Stimulated activated naive B cell treated with anti-CD40 and anti-IgM and Interleukin-4, amounts not matched to agents 10 μg/mL and 1 μg/mL and 100 μg/mL, for 72 hours (primary cell): ENCODE data around the gene NSUN7.
A peak's percentile ranks its signal among the peaks of the same experiment; 100 is the strongest.

Experiments
- ATAC-seq, 2 donors: fragments of 150-1000 bp; cut with Tn5 transposase; replicated peaks; 2 replicates each; pipeline ENCODE4 v1.10.0; 2021; ENCODE audit warnings: moderate library complexity in 1 of 2
- DNase-seq: peaks from one replicate; pipeline ENCODE4 v3.0.0; 2021
- H3K27ac Mint-ChIP-seq: one replicate; pipeline ENCODE4 v1.8.0; 2022; ENCODE audit warnings: mild to moderate bottlenecking, mixed read lengths
- H3K27me3 Mint-ChIP-seq, 2 donors: one replicate each; pipeline ENCODE4 v1.8.0; 2022; ENCODE audit warnings: mixed read lengths in 2 of 2
- H3K36me3 Mint-ChIP-seq, 2 donors: one replicate each; pipeline ENCODE4 v1.8.0; 2022; ENCODE audit warnings: mixed read lengths in 2 of 2, mild to moderate bottlenecking in 1 of 2
- H3K4me1 Mint-ChIP-seq, 2 donors: one replicate each; pipeline ENCODE4 v1.8.0; 2022; ENCODE audit warnings: mixed read lengths in 2 of 2, mild to moderate bottlenecking in 1 of 2
- H3K4me3 Mint-ChIP-seq, 2 donors: one replicate each; pipeline ENCODE4 v1.8.0; 2022; ENCODE audit warnings: mild to moderate bottlenecking in 2 of 2, mixed read lengths in 2 of 2, moderate library complexity in 1 of 2
- H3K9me3 Mint-ChIP-seq, 2 donors: one replicate each; pipeline ENCODE4 v1.8.0; 2022; ENCODE audit warnings: mixed read lengths in 2 of 2, mild to moderate bottlenecking in 1 of 2

The NSUN7 gene

DNA sequence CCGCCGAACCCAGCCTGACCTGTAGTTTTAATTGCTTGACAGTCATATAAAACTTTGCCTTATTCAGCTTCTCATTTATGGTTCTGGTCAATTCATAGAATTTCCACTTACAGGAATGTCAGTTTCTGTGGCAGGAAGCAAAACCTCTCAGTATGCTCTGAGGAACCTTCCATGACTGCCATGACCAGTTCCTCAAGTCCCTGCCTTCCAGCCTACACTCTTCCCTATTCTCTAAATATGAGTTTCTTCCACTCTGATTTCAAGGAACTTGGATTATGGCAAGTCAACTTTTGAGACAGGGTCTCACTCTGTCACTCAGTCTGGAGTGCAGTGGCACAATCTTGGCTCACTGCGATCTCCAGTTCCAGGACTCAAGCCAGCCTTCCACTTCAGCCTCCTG lies 26.0 kb upstream of the NSUN7 start:
- H3K4me3 Mint-ChIP-seq = no peak overlapping the region
- ATAC-seq (no peak), DNase-seq (no peak)
- H3K36me3 Mint-ChIP-seq = no peaks in the 10 kb centered on the region
- peak overlapping the region; percentile 52 for H3K27ac Mint-ChIP-seq
- no peaks in the 10 kb centered on the region for H3K27me3 Mint-ChIP-seq
- peaks cover 4 to 12% of the 10 kb centered on the region in 2 donors for H3K4me1 Mint-ChIP-seq
- no peaks in the 10 kb centered on the region for H3K9me3 Mint-ChIP-seq

GRCh38 chr4:40728333-40728732 lies 21.4 kb upstream of the NSUN7 start:
- Mint-ChIP-seq H3K36me3 (no peaks in the 10 kb centered on the region), H3K27ac (no peak overlapping the region), H3K4me1 (peaks cover 17 to 27% of the 10 kb centered on the region in 2 donors), H3K27me3 (no peaks in the 10 kb centered on the region), H3K9me3 (no peaks in the 10 kb centered on the region), H3K4me3 (no peak overlapping the region)
- ATAC-seq (no peak), DNase-seq (no peak)

DNA sequence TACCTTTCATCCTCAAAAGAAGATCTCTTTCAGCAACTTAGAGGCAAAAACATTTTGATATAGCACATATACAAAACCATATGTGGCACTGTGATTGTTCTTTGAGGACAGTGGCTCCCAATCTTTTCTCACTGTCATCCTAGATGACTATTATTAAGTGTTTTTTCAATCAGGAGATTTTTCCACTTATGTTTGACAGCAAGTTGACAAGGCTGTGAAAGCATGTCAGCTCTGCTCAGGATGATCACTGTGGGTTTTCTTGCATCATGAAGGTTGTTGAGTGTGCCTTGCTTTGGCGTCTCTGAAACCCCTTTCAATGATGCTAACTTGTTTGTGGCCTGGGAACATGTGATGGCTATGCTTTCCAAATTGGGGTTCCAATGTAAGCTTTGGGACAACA lies 20.2 kb upstream of the NSUN7 start:
- Mint-ChIP-seq H3K9me3 (no peaks in the 10 kb centered on the region), H3K27ac (no peak overlapping the region), H3K4me3 (no peak overlapping the region), H3K4me1 (peaks cover 13 to 27% of the 10 kb centered on the region in 2 donors), H3K27me3 (no peaks in the 10 kb centered on the region), H3K36me3 (no peaks in the 10 kb centered on the region)
- DNase-seq = no peak
- ATAC-seq = no peak

DNA sequence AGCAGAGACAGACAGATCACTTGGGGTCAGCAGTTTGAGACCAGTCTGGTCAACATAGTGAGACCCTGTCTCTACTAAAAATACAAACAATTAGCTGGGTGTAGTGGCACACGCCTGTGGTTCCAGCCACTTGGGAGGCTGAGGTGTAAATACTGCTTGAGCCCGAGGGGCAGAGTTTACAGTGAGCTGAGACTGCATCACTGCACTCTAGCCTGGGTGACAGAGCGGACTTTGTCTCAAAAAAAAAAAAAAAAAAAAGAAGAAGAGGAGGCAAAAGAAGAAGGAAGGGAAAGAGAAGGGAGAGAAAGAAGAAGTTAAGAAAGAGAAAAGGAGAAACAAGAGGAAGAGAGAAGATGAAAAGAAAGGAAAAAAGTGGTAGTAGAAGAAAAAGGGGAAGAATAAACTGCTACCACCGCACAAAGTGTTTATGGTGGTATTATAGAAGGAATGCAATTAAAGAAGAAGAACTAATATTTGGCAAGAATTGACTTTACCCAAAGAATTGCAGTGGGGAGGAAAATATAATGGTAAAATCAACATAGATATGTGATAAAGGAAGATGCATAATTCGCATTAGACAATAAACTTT lies 19.6 kb upstream of the NSUN7 start:
- H3K27ac Mint-ChIP-seq = no peak overlapping the region
- no peaks in the 10 kb centered on the region for H3K36me3 Mint-ChIP-seq
- peak overlapping the region in 1 of 2 donors; percentile 0 for H3K4me3 Mint-ChIP-seq
- ATAC-seq (no peak), DNase-seq (no peak)
- H3K4me1 Mint-ChIP-seq = peaks cover 13 to 27% of the 10 kb centered on the region in 2 donors
- H3K9me3 Mint-ChIP-seq = no peaks in the 10 kb centered on the region
- no peaks in the 10 kb centered on the region for H3K27me3 Mint-ChIP-seq

DNA sequence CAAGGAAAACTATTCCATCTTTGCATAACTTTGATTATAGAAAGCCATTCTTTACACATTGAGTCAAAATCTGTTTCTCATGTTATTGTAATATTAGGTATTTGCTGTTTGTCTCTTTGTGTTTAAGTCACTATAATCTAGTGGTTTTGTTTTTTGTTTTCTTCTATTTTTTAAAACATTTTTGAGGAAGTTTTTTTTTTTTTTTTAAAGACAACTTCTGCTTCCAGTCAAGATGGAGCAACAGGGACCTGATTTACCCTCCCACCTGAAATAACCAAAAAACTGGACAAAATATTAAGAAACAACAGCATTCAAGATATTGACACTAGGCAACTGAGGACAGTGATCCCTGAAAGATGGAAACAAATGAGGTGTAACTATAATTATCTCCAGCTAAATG lies 18.4 kb upstream of the NSUN7 start:
- ATAC-seq = no peak
- peaks cover 13 to 27% of the 10 kb centered on the region in 2 donors for H3K4me1 Mint-ChIP-seq
- H3K27me3 Mint-ChIP-seq = no peaks in the 10 kb centered on the region
- no peak for DNase-seq
- H3K4me3 Mint-ChIP-seq = no peak overlapping the region
- no peaks in the 10 kb centered on the region for H3K36me3 Mint-ChIP-seq
- H3K9me3 Mint-ChIP-seq = no peaks in the 10 kb centered on the region
- H3K27ac Mint-ChIP-seq = no peak overlapping the region

GRCh38 chr4:40731792-40732245 lies 17.9 kb upstream of the NSUN7 start:
- Mint-ChIP-seq H3K27ac (peak overlapping the region; percentile 25), H3K36me3 (no peaks in the 10 kb centered on the region), H3K9me3 (no peaks in the 10 kb centered on the region), H3K4me3 (no peak overlapping the region), H3K4me1 (peaks cover 13 to 27% of the 10 kb centered on the region in 2 donors), H3K27me3 (no peaks in the 10 kb centered on the region)
- DNase-seq (no peak), ATAC-seq (peak; percentile 80 to 90)

- Mint-ChIP-seq H3K27me3 (no peaks in the 10 kb centered on the region), H3K4me1 (peaks cover 13 to 27% of the 10 kb centered on the region in 2 donors), H3K36me3 (no peaks in the 10 kb centered on the region), H3K4me3 (no peak overlapping the region), H3K9me3 (no peaks in the 10 kb centered on the region), H3K27ac (no peak overlapping the region)
- DNase-seq (no peak), ATAC-seq (no peak)
Measured at GRCh38 chr4:40733752-40734151, 16.0 kb upstream of the NSUN7 start.

DNA sequence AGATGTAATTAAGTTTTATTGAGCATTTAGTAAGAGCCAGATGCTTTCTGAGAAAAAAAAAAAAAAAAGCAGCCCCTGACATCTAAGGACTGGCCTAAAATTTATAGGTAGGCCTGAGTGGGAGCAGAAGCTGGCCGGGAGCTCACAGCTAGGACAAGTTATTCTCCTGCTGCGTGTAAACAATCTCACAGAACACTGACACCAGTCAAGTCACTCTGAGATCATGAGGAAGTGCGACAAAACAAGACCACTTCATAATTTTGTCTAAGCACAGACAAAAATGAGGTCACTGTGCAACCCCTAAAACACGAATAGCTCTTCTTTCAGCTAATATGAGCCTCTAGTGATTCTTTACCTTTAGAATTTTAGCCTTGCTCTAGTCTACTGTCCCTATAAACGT lies 15.3 kb upstream of the NSUN7 start:
- ATAC-seq = no peak
- Mint-ChIP-seq H3K9me3 (no peaks in the 10 kb centered on the region), H3K27ac (no peak overlapping the region), H3K4me3 (no peak overlapping the region), H3K27me3 (no peaks in the 10 kb centered on the region), H3K4me1 (peaks cover 13 to 27% of the 10 kb centered on the region in 2 donors), H3K36me3 (no peaks in the 10 kb centered on the region)
- no peak for DNase-seq

GRCh38 chr4:40736910-40737309 lies 12.8 kb upstream of the NSUN7 start:
- ATAC-seq = peak; percentile 52 to 61
- peaks cover 4 to 8% of the 10 kb centered on the region in 2 donors for H3K4me1 Mint-ChIP-seq
- H3K27ac Mint-ChIP-seq = no peak overlapping the region
- H3K9me3 Mint-ChIP-seq = no peaks in the 10 kb centered on the region
- DNase-seq = no peak
- H3K4me3 Mint-ChIP-seq = no peak overlapping the region
- no peaks in the 10 kb centered on the region for H3K27me3 Mint-ChIP-seq
- no peaks in the 10 kb centered on the region for H3K36me3 Mint-ChIP-seq

DNA sequence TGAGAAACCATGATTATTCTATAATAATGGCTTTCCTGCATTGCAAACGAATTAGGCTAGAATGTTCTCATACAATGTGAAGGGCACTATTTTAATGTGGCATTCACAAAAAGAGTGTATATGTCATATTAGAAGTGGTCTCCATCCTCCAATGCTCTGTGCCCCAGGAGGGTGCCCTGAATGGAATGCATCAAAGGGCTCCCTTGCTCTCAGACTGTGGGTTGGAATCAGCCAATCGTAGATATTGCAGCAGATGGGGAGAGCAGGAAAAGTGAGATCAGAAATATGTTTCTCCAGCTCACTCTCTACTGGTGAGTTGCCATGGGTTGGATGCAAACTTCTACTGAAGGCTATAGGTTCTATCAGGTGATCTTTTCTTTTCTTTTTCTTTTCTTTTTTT lies 11.9 kb upstream of the NSUN7 start:
- DNase-seq (no peak), ATAC-seq (no peak)
- Mint-ChIP-seq H3K27me3 (no peaks in the 10 kb centered on the region), H3K4me1 (no peaks in the 10 kb centered on the region), H3K27ac (no peak overlapping the region), H3K36me3 (no peaks in the 10 kb centered on the region), H3K4me3 (no peak overlapping the region), H3K9me3 (no peaks in the 10 kb centered on the region)

DNA sequence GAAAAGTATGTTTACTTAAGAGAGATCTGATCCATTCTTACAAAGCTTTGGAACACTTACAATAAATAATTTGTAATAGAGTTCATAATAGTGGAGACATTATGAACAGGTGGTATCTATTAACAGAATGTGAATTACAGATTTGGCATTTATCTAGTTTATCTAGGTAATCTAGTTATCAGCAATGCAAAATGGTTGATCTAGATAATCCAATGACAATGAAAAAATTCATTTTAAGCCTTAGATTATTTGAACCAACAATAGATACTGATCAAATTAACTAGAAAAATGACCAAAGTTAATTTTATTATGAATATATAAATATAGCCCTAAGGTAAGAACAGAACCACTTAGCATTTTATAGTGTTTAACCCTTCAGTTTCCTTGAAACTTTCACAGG lies 10.4 kb upstream of the NSUN7 start:
- Mint-ChIP-seq H3K4me3 (no peak overlapping the region), H3K27ac (no peak overlapping the region), H3K4me1 (peaks cover 0 to 2% of the 10 kb centered on the region in 2 donors), H3K9me3 (no peaks in the 10 kb centered on the region), H3K27me3 (no peaks in the 10 kb centered on the region), H3K36me3 (no peaks in the 10 kb centered on the region)
- ATAC-seq (no peak), DNase-seq (no peak)

- no peaks in the 10 kb centered on the region for H3K36me3 Mint-ChIP-seq
- H3K9me3 Mint-ChIP-seq = no peaks in the 10 kb centered on the region
- H3K27ac Mint-ChIP-seq = no peak overlapping the region
- no peak for DNase-seq
- no peak overlapping the region for H3K4me3 Mint-ChIP-seq
- H3K4me1 Mint-ChIP-seq = peaks cover 0 to 3% of the 10 kb centered on the region in 2 donors
- H3K27me3 Mint-ChIP-seq = no peaks in the 10 kb centered on the region
- no peak for ATAC-seq
Measured at GRCh38 chr4:40744218-40744617, 5.5 kb upstream of the NSUN7 start.

DNA sequence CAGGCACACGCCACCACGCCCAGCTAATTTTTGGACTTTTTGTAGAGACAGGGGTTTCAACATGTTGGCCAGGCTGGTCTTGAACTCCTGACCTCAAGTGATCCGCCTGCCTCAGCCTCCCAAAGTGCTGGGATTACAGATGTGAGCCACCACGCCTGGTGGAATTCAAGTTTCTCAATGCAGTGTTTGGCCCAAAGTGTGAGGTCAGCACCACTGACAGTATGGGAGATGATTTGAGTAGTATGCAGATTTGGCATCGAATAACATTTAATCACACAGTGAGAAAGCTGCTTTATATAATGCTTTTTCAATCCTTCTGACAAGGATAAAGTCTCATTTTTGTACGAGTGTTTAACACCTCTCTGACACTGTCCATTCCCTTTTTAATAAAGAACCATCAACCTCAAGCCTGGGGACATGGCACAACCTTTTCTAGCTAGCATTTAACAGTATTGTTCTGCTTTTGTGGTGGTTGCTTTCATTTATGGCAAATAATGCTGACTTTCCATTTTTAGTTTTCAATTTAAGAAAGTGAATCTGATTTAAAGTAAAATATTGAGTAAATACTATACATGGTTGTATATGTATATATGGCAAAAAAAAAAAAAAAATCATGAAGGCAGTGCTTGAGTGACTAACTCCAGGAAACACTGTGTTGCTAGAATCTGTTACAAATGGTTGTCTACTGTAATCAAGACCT lies 4.3 kb upstream of the NSUN7 start:
- no peak for DNase-seq
- Mint-ChIP-seq H3K27me3 (no peaks in the 10 kb centered on the region), H3K4me1 (peaks cover 3 to 7% of the 10 kb centered on the region in 2 donors), H3K9me3 (no peaks in the 10 kb centered on the region), H3K4me3 (no peak overlapping the region), H3K36me3 (no peaks in the 10 kb centered on the region), H3K27ac (no peak overlapping the region)
- no peak for ATAC-seq

- ATAC-seq (no peak), DNase-seq (no peak)
- Mint-ChIP-seq H3K9me3 (peaks cover 0 to 1% of the 10 kb centered on the region in 2 donors), H3K27me3 (peaks cover 0 to 5% of the 10 kb centered on the region in 2 donors), H3K4me1 (peaks cover 7 to 15% of the 10 kb centered on the region in 2 donors), H3K4me3 (no peak overlapping the region), H3K36me3 (peaks cover 0 to 3% of the 10 kb centered on the region in 2 donors), H3K27ac (no peak overlapping the region)
Measured at GRCh38 chr4:40747207-40747835, 2.4 kb upstream of the NSUN7 start.
